ENCODE data around the gene RTN4.

The RTN4 gene

DNA sequence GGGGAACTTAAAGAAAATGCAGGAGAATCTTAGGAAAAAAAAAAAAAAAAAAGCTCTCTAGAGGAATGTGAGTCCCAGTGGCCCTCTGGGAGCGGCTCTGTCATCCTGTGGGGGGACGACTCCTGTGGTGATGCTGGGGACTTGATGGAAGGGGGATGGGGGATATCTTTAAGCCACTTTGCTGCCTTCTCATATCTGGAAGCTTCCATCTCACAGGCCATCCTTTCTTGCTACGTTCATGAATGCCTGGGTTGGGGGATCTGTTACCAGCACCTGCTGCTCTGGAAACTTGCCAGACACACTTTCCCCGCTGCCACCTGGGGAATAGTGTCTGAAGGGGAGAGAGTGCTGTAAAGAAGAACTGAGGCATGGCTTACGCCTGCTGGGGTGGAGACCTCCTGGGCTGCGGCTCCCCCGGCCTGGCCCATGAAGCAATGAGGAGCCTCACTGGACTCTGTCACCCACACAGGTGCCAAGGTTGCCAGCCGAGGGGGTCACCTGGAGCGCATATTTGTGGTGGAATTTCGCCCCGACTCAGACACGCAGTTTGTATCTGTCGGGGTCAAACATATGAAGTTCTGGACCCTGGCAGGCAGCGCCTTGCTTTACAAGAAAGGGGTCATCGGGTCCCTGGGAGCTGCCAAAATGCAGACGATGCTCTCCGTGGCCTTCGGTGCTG, 92.8 kb downstream of the RTN4 start:
- in situ Hi-C loops (cut with MboI; ENCODE audit: low sequenced_read_pairs, unreplicated experiment): no loop called here
- TF ChIP-seq, protein P1, sequence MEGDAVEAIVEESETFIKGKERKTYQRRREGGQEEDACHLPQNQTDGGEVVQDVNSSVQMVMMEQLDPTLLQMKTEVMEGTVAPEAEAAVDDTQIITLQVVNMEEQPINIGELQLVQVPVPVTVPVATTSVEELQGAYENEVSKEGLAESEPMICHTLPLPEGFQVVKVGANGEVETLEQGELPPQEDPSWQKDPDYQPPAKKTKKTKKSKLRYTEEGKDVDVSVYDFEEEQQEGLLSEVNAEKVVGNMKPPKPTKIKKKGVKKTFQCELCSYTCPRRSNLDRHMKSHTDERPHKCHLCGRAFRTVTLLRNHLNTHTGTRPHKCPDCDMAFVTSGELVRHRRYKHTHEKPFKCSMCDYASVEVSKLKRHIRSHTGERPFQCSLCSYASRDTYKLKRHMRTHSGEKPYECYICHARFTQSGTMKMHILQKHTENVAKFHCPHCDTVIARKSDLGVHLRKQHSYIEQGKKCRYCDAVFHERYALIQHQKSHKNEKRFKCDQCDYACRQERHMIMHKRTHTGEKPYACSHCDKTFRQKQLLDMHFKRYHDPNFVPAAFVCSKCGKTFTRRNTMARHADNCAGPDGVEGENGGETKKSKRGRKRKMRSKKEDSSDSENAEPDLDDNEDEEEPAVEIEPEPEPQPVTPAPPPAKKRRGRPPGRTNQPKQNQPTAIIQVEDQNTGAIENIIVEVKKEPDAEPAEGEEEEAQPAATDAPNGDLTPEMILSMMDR (IDR thresholded peaks at IDR 0.05; ENCODE audit: borderline replicate concordance, control extremely low read depth, extremely low read depth, insufficient read depth, missing control alignments): no peak
- DNase-seq (ENCODE audit: low spot score): no peak

DNA sequence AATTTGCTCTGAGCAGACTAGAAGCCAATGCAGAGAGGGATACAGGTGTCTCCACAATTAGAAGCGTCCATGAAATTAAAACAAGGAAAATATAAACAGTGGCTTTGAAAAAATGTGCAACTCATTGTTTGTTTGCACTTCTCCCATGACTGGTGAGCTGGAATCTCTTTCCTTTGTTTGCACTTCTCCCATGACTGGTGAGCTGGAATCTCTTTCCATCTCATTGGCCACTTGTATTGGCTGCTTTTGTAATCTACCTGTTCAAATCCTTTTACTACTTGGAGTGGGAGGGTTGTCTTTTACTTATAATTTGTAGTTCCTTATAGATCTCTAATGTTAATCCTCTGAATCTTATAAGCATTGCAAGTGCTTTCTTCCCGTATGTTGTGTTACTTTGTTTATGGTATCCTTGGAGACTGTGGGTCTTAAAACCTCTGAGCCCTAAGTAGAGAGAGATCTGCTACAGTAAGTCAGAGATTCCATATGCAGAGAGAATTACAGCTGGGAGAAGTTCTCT, 94.1 kb downstream of the RTN4 start:
- TF ChIP-seq, protein P1 (IDR thresholded peaks at IDR 0.05; ENCODE audit: borderline replicate concordance, control extremely low read depth, extremely low read depth, insufficient read depth, missing control alignments): no peak
- DNase-seq (ENCODE audit: low spot score): no peak
- in situ Hi-C loops (cut with MboI; ENCODE audit: low sequenced_read_pairs, unreplicated experiment): no loop called here

DNA sequence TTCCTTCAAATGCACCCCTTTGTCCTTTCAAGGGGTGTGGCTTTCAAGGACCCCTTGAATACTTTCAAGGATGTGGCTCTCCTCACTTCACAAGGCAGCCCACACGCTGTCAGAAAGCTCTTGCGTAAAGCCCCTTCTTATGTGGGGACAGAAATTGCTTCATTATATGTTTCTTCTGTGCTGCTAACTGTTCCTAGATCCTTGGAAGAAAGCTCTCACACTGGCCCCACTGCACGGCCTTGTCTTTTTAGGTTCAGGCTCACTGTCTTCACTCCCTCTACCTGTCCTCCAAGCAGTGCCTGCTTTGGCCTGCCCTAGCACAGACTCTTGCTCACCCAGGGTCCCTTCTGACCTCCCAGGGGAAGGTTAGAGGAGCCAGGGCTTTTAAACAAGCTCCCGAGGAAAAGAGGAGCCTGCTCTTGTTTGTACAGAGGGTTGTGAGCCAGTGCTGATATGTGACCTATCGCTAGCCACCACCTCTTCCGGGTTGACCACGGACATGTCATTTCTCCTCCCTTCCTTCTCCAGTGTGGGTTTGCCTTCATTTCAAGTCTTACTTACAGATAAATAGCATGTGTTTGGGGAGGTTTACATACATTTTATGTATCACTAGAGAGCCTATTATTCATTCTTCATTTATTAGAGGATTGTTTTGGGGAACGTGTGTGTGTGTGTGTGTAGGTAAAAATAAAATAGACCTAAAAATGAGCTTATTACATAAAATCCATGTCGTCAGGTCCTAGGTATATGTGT, 94.7 kb downstream of the RTN4 start:
- no peak for DNase-seq (ENCODE audit: low spot score)
- in situ Hi-C loops (cut with MboI; ENCODE audit: low sequenced_read_pairs, unreplicated experiment): no loop called here
- TF ChIP-seq, protein P1 (IDR thresholded peaks at IDR 0.05; ENCODE audit: borderline replicate concordance, control extremely low read depth, extremely low read depth, insufficient read depth, missing control alignments): no peak

DNA sequence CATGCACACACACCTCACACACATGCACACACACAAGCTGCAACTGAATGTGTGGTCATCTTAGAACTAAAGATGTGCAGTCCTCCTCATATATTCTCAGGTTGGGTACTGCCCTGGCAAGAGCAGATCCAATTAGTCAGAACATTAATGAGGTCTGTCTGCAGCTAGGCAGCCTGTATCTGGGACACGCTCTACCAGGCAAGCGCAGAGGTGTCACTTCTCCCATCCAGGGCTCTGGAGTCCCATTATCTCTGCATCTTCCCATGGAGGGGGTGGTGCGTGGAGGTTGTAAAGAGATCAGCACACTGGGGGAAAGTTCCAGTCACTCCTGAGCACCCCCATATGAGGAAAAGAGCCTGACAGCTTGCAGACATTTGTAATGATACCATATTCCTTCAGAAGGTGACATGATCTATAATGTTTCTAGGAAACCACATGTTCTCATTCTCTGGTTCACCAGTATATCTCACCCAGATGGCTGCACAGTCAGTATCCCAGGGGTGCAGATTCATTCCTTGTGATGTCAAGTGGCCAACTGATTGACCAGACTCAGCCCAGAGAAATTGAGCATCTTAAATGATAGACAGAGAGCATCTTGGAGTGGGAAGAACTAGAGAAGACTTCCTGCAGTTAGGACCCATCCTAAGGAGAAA, 95.4 kb downstream of the RTN4 start:
- DNase-seq (ENCODE audit: low spot score): no peak
- in situ Hi-C loops (cut with MboI; ENCODE audit: low sequenced_read_pairs, unreplicated experiment): no loop called here
- TF ChIP-seq, protein P1 (IDR thresholded peaks at IDR 0.05; ENCODE audit: borderline replicate concordance, control extremely low read depth, extremely low read depth, insufficient read depth, missing control alignments): no peak

DNA sequence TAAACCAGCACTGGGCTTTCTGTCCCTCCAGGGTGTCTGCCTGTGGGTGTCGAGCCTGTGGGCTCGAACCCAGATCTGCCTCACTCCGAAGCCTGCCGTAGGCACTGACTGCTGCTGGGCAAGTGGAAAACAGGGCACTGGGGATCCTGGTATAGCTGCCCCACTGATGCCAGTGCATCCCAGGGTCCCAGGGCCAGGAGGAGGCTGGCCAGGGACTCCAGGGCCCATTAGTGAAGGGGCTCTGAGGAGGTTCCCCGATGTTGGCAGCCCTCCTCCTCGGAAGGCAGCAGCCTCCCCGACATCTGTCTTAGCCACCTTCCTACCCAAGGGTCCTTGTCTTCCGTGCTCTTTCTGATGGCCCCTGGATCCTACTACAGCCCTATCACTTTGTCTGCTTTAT, 96.1 kb downstream of the RTN4 start:
- in situ Hi-C loops (cut with MboI; ENCODE audit: low sequenced_read_pairs, unreplicated experiment): no loop called here
- TF ChIP-seq, protein P1 (IDR thresholded peaks at IDR 0.05; ENCODE audit: borderline replicate concordance, control extremely low read depth, extremely low read depth, insufficient read depth, missing control alignments): no peak
- no peak for DNase-seq (ENCODE audit: low spot score)

DNA sequence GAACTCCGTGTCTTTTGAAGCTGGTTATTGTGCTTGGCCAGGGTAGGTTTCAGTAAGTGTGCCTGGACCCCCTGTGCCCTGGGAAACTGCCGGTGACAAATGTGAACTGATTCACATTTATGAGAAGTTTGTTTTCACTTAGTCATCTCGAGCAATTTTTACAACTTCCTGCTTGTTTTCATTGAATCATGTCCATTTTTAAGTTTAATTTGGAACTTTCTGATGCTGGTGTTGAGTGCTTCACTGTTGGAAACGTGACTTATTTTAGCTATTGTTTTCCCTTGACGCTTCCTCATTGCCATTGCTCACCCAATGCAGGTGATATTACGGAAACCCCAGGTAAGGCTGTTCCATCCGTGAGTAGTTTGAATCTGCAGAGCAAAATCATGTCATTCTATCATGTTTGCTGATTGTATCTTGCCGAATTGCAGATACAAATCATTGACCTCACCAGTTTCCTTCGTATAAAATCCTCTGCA, 97.2 kb downstream of the RTN4 start:
- TF ChIP-seq, protein P1 (IDR thresholded peaks at IDR 0.05; ENCODE audit: borderline replicate concordance, control extremely low read depth, extremely low read depth, insufficient read depth, missing control alignments): no peak
- DNase-seq (ENCODE audit: low spot score): no peak
- in situ Hi-C loops (cut with MboI; ENCODE audit: low sequenced_read_pairs, unreplicated experiment): no loop called here

Data from GM13976 (cell line).